Tibial nerve (tissue), 4 donors: ENCODE data around the gene ZNF493. TPM values are rescaled to one million over a fixed set of nuclear protein-coding genes. Genes with fewer than 3 reads are reported as not detected.
A peak's percentile ranks its signal among the peaks of the same experiment; 100 is the strongest.

Experiments
- DNase-seq, 2 donors: peaks; one replicate each; pipeline ENCODE4 v3.0.0-alpha.2; 2019; ENCODE audit warnings: low spot score in 2 of 2
- H3K27ac ChIP-seq, 4 donors: fragments of 200-600 bp; sonication (generic) in 3 of 4; one replicate each; pipeline ENCODE4 v1.5.1; 2017 to 2019; ENCODE audit warnings: mild to moderate bottlenecking in 1 of 4
- H3K27me3 ChIP-seq, 2 donors: fragments of 200-600 bp; sonication (generic) in 1 of 2; one replicate each; pipeline versions ENCODE4 v1.5.1 to v1.6.0; 2017 to 2019
- H3K36me3 ChIP-seq, 3 donors: fragments of 200-600 bp; sonication (generic); one replicate each; pipeline ENCODE4 v1.5.1; 2018 to 2019
- H3K4me1 ChIP-seq, 4 donors: fragments of 200-600 bp; sonication (generic) in 3 of 4; one replicate each; pipeline ENCODE4 v1.5.1; 2017 to 2019
- H3K4me3 ChIP-seq, 4 donors: fragments of 200-600 bp; sonication (generic) in 3 of 4; one replicate each; pipeline ENCODE4 v1.5.1; 2017 to 2019; ENCODE audit warnings: mild to moderate bottlenecking in 1 of 4, moderate library complexity in 1 of 4
- H3K9me3 ChIP-seq, 4 donors: fragments of 200-600 bp; sonication (generic) in 3 of 4; one replicate each; pipeline ENCODE4 v1.5.1; 2017 to 2019
- EP300 ChIP-seq, 2 donors: sonication (generic); formaldehyde crosslinking; IDR thresholded peaks; one replicate each; pipeline ENCODE4 v1.6.1; 2017; ENCODE audit warnings: antibody characterized with exemption in 2 of 2, mild to moderate bottlenecking in 1 of 2
- POLR2A ChIP-seq, 2 donors: fragments of 450-650 bp; IDR thresholded peaks; one replicate each; pipeline ENCODE4 v1.6.1; 2017; ENCODE audit warnings: antibody characterized with exemption in 2 of 2, mild to moderate bottlenecking in 2 of 2, moderate library complexity in 2 of 2
- WGBS, 2 donors: methylation state at CpG; one replicate each; pipeline ENCODE4 v1.1.5; 2018; 5-methylcytosine and 5-hydroxymethylcytosine counted together
- total RNA-seq, 4 donors: library from RNA; depleted of rRNA; stranded (reverse); fragments of >200 nt; gene quantifications; one replicate each; pipeline ENCODE4 v1.1.0, GENCODE V29; 2016
- TF ChIP-seq, protein P1 (sequence below), 5 experiments: fragments of 200-600 bp in 3 of 5; fragments of 450-650 bp in 2 of 5; sonication (generic) in 3 of 5; IDR thresholded peaks; one replicate each; pipeline ENCODE4 v1.5.1; 2016 to 2019; ENCODE audit warnings: antibody characterized with exemption in 5 of 5, mild to moderate bottlenecking in 3 of 5, moderate library complexity in 2 of 5

ZNF493 gene
- 10 to 100 TPM; 25.3 to 50.5 (median 38.7) TPM for total RNA-seq

DNA sequence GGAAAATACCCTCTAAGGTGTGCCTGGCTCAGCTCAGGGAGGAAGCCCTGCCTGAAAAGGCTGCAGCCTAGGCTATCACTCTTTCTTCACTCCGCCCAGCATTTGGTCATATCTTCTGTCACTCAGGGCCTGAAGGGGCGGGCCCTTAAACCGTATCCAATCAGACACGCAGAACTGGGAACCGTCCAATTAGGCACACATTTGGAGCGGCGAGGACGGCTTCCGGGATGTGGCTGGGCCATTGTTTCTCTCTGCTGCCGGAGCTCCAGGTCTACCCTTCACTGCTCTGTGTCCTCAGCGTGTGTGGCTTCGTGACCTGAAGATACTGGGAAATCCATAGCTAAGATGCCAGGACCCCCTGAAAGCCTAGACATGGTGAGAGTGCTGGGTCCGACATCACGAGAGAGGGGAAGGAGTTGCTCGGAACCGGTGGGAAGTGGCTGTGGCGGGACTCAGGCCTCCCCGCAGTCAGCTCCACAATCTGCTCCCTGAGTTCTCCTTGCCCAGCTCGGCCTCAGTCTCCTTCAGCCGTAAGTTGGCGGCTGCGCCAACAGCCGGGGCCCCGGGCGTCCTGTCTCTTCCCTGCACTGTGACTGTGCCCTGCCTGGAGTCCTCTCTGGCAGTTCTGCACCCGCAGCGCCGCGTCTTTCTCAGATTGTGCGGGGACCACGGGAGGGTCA, at the start of gene ZNF493:
Gene ZNF493 (plus strand): TSS at position 241 of the 680 bp plus-strand sequence. CDS start 105 bp downstream, at position 346.
- H3K4me1 ChIP-seq, result peaks cover 0 to 39% (median 4%) of the 10 kb centered on the region in 4 donors
- TF ChIP-seq POLR2A (IDR thresholded peaks at IDR 0.05), result peak; percentile 50 to 75
- peak in 1 of 2 donors; percentile 91 for TF ChIP-seq EP300 (IDR thresholded peaks at IDR 0.05)
- TF ChIP-seq, protein P1, sequence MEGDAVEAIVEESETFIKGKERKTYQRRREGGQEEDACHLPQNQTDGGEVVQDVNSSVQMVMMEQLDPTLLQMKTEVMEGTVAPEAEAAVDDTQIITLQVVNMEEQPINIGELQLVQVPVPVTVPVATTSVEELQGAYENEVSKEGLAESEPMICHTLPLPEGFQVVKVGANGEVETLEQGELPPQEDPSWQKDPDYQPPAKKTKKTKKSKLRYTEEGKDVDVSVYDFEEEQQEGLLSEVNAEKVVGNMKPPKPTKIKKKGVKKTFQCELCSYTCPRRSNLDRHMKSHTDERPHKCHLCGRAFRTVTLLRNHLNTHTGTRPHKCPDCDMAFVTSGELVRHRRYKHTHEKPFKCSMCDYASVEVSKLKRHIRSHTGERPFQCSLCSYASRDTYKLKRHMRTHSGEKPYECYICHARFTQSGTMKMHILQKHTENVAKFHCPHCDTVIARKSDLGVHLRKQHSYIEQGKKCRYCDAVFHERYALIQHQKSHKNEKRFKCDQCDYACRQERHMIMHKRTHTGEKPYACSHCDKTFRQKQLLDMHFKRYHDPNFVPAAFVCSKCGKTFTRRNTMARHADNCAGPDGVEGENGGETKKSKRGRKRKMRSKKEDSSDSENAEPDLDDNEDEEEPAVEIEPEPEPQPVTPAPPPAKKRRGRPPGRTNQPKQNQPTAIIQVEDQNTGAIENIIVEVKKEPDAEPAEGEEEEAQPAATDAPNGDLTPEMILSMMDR (IDR thresholded peaks at IDR 0.05), result peak in 1 of 5 experiments; percentile 17
- peak within 1 kb of the TSS; percentile 61 to 89 (median 74) for H3K27ac ChIP-seq

GRCh38 chr19:21352830-21353229, 44.1 kb upstream of the ZNF493 start:
- 26 to 47% methylated on average over 2 of the region's 2 CpGs for WGBS, 2 donors
- no peaks in the 10 kb centered on the region for H3K4me1 ChIP-seq
- TF ChIP-seq EP300 (IDR thresholded peaks at IDR 0.05) (no peak), POLR2A (IDR thresholded peaks at IDR 0.05) (no peak)
- TF ChIP-seq, protein P1 (IDR thresholded peaks at IDR 0.05), result no peak
- no peak overlapping the region for H3K4me3 ChIP-seq
- DNase-seq, result no peak
- H3K9me3 ChIP-seq, result peaks cover 0 to 6% (median 0%) of the 10 kb centered on the region in 4 donors
- no peak overlapping the region for H3K27ac ChIP-seq
- no peaks in the 10 kb centered on the region for H3K27me3 ChIP-seq
- H3K36me3 ChIP-seq, result no peaks in the 10 kb centered on the region

More for the DNA sequence above, at the start of gene ZNF493:
- no peaks in the 10 kb centered on the region for H3K27me3 ChIP-seq
- no peaks in the 10 kb centered on the region for H3K9me3 ChIP-seq
- WGBS, 2 donors, result 0 to 1% methylated on average over 31 of the region's 31 CpGs
- peak; percentile 95 to 99 for DNase-seq
- H3K36me3 ChIP-seq, result peaks cover 0 to 26% (median 0%) of the 10 kb centered on the region in 3 donors
- peak within 1 kb of the TSS; percentile 77 to 85 (median 82) for H3K4me3 ChIP-seq

DNA sequence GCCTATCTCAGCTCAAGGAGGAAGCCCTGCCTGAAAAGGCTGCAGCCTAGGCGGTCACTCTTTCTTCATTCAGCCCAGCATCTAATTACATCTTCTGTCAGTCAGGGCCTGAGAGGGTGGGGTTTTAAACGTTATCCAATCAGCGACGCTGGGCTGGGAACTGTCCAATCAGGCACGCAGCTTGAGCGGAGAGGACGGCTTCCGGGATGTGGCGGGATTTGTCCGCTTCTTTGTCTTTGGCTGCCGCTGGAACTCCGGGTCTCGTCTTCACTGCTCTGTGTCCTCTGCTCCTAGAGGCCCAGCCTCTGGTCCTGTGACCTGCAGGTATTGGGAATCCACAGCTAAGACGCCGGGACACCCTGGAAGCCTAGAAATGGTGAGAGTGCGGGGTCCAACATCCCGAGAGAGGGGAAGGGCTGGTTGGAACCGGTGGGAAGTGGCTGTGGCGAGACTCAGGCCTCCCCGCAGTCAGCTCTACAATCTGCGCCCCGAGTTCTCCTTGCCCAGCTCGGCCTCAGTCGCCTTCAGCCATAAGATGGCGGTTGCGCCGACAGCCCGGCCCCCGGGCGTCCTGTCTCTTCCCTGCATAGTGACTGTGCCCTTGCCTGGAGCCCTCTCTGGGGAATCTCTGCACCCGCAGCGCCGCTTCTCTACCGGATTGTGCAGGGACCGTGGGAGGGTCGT, 38.0 kb upstream of the ZNF493 start, which contains the start of gene ZNF738:
Gene ZNF738 (plus strand): TSS at position 233 of the 684 bp plus-strand sequence. CDS start 141 bp downstream, at position 374.
- H3K36me3 ChIP-seq, result peaks cover 0 to 20% (median 0%) of the 10 kb centered on the region in 3 donors
- DNase-seq, result peak; percentile 74 to 93
- H3K4me3 ChIP-seq, result peak within 1 kb of the TSS; percentile 50 to 82 (median 62)
- no peaks in the 10 kb centered on the region for H3K27me3 ChIP-seq
- H3K27ac ChIP-seq, result peak within 1 kb of the TSS; percentile 53 to 86 (median 72)
- WGBS, 2 donors, result 0 to 1% methylated on average over 18 to 34 of the region's 36 CpGs
- peak in 1 of 2 donors; percentile 63 for TF ChIP-seq POLR2A (IDR thresholded peaks at IDR 0.05)
- peak in 1 of 2 donors; percentile 72 for TF ChIP-seq EP300 (IDR thresholded peaks at IDR 0.05)
- TF ChIP-seq, protein P1 (IDR thresholded peaks at IDR 0.05), result peak in 1 of 5 experiments; percentile 12
- no peaks in the 10 kb centered on the region for H3K9me3 ChIP-seq
- peaks cover 0 to 16% (median 0%) of the 10 kb centered on the region in 4 donors for H3K4me1 ChIP-seq

DNA sequence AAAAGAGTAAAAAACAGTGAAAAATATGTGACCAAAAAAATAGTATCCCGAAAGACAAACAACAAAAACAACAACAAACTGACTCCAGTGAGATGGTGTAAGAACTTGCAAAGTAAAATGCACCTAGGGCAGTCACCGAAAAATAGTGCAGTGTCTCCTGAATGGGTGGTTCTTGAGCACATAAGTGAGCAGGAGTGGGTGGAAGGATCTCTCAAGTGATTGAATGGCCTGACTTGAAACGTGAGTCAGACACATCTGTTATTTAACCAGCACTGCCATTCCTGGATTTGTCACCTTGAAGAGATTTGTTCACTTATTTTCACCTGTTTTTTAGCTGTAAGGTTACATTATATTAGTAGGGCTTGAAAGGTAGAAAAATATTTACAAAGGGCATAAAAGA, 34.6 kb upstream of the ZNF493 start:
- H3K9me3 ChIP-seq, result peaks cover 0 to 10% (median 0%) of the 10 kb centered on the region in 4 donors
- WGBS, 2 donors, result 92 to 95% methylated on average over 3 of the region's 3 CpGs
- H3K4me1 ChIP-seq, result peaks cover 0 to 16% (median 0%) of the 10 kb centered on the region in 4 donors
- H3K27me3 ChIP-seq, result no peaks in the 10 kb centered on the region
- no peak overlapping the region for H3K27ac ChIP-seq
- DNase-seq, result no peak
- peaks cover 0 to 52% (median 0%) of the 10 kb centered on the region in 3 donors for H3K36me3 ChIP-seq
- H3K4me3 ChIP-seq, result no peak overlapping the region
- TF ChIP-seq, protein P1 (IDR thresholded peaks at IDR 0.05), result no peak
- TF ChIP-seq POLR2A (IDR thresholded peaks at IDR 0.05) (no peak), EP300 (IDR thresholded peaks at IDR 0.05) (no peak)
